Loucy (cell line): ENCODE data around the gene CREG2.

Source experiments
- H2AFZ ChIP-seq: fragments of 200-600 bp; sonication (generic); 2 replicates; pipeline ENCODE4 v1.6.0; 2016; ENCODE audit warnings: antibody characterized with exemption, mild to moderate bottlenecking, low read length, moderate library complexity
- H3F3A ChIP-seq: fragments of 200-600 bp; 2 replicates; pipeline ENCODE4 v1.6.0; 2016; ENCODE audit warnings: antibody characterized with exemption, low read depth, mild to moderate bottlenecking
- H3K27me3 ChIP-seq: fragments of 200-600 bp; sonication (generic); 2 replicates; pipeline ENCODE4 v1.6.1; 2014; ENCODE audit warnings: low read length, mild to moderate bottlenecking; ENCODE audit not compliant: insufficient read depth, poor library complexity, severe bottlenecking
- H3K36me3 ChIP-seq: fragments of 200-600 bp; sonication (generic); 2 replicates; pipeline ENCODE4 v1.6.1; 2016; ENCODE audit warnings: low read length; ENCODE audit not compliant: insufficient read depth
- H3K4me1 ChIP-seq: fragments of 200-600 bp; sonication (generic); 2 replicates; pipeline ENCODE4 v1.5.1; 2014; ENCODE audit warnings: low read length, mild to moderate bottlenecking; ENCODE audit not compliant: insufficient read depth, poor library complexity, severe bottlenecking
- H3K4me2 ChIP-seq: fragments of 200-600 bp; sonication (generic); 2 replicates; pipeline ENCODE4 v1.6.0; 2014; ENCODE audit warnings: antibody characterized with exemption, low read length, low read depth, mild to moderate bottlenecking; ENCODE audit not compliant: poor library complexity, severe bottlenecking
- H3K4me3 ChIP-seq: fragments of 200-600 bp; sonication (generic); 2 replicates; pipeline ENCODE4 v1.5.1; 2014; ENCODE audit warnings: low read length, mild to moderate bottlenecking, mixed read lengths; ENCODE audit not compliant: poor library complexity, severe bottlenecking
- H3K79me2 ChIP-seq: fragments of 200-600 bp; sonication (generic); 2 replicates; pipeline ENCODE4 v1.6.1; 2014; ENCODE audit warnings: low read length; ENCODE audit not compliant: insufficient read depth
- H3K9ac ChIP-seq: fragments of 200-600 bp; sonication (generic); 2 replicates; pipeline ENCODE4 v1.6.0; 2014; ENCODE audit warnings: mild to moderate bottlenecking, low read depth, low read length, moderate library complexity; ENCODE audit not compliant: poor library complexity, severe bottlenecking
- H3K9me2 ChIP-seq: fragments of 200-600 bp; sonication (generic); replicated peaks from 2 replicates; pipeline ENCODE4 v1.6.1; 2016; ENCODE audit warnings: low read depth, low read length, mixed read lengths
- H3K9me3 ChIP-seq: fragments of 200-600 bp; sonication (generic); 2 replicates; pipeline ENCODE4 v1.6.1; 2014; ENCODE audit warnings: mild to moderate bottlenecking, antibody characterized with exemption, low read length, low read depth; ENCODE audit not compliant: insufficient read depth
- H4K20me1 ChIP-seq: fragments of 200-600 bp; sonication (generic); 2 replicates; pipeline ENCODE4 v1.6.0; 2014; ENCODE audit warnings: antibody characterized with exemption, low read length, mild to moderate bottlenecking; ENCODE audit not compliant: insufficient read depth, poor library complexity, severe bottlenecking
- EZH2phosphoT487 ChIP-seq: fragments of 200-600 bp; IDR thresholded peaks from 2 replicates; pipeline ENCODE4 v1.6.1; 2018; ENCODE audit warnings: antibody characterized with exemption, mild to moderate bottlenecking, moderate library complexity, borderline replicate concordance
- TF ChIP-seq, protein P1 (sequence below): fragments of 200-600 bp; sonication (generic); conservative IDR thresholded peaks from 2 replicates; pipeline ENCODE4 v1.5.1; 2014; ENCODE audit warnings: mild to moderate bottlenecking, antibody characterized with exemption, low read length

The CREG2 gene

DNA sequence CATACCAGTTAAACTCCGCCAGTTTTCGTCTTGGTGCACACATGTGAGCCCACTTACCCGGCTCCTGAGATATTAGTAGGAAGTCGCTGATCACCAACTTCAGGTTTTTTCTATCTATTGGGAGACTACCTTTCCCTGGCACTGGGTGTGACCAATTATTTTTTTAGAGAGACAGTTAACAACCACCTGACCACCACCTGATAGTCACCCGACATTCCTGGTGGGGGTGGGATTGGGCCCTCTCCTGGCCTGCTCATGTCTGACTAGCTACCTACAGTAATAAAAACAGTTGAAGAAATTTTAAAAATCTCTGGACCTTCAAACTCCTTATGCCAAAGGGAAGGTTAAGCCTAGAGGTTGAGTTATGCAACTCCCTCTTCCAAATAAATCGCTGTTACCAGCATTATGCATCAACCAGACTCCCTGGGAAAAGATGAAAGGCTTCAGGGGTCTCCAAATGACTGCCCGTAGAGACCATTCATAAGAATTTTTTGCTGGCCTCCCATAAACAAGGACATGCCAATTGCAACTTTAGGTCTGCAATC is 27.8 kb downstream of the CREG2 start:
- Histone ChIP-seq H3K4me2 (no peak overlapping the region), H3K4me1 (no peaks in the 10 kb centered on the region), H3K79me2 (no peaks in the 10 kb centered on the region), H3F3A (no peaks in the 10 kb centered on the region), H3K36me3 (no peaks in the 10 kb centered on the region), H3K9me2 (no peaks in the 10 kb centered on the region), H3K4me3 (no peak overlapping the region), H4K20me1 (no peaks in the 10 kb centered on the region), H3K27me3 (no peaks in the 10 kb centered on the region), H3K9ac (no peak overlapping the region), H2AFZ (no peak overlapping the region), H3K9me3 (no peaks in the 10 kb centered on the region)
- TF ChIP-seq, protein P1, sequence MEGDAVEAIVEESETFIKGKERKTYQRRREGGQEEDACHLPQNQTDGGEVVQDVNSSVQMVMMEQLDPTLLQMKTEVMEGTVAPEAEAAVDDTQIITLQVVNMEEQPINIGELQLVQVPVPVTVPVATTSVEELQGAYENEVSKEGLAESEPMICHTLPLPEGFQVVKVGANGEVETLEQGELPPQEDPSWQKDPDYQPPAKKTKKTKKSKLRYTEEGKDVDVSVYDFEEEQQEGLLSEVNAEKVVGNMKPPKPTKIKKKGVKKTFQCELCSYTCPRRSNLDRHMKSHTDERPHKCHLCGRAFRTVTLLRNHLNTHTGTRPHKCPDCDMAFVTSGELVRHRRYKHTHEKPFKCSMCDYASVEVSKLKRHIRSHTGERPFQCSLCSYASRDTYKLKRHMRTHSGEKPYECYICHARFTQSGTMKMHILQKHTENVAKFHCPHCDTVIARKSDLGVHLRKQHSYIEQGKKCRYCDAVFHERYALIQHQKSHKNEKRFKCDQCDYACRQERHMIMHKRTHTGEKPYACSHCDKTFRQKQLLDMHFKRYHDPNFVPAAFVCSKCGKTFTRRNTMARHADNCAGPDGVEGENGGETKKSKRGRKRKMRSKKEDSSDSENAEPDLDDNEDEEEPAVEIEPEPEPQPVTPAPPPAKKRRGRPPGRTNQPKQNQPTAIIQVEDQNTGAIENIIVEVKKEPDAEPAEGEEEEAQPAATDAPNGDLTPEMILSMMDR = no peak
- TF ChIP-seq EZH2phosphoT487 = no peak

DNA sequence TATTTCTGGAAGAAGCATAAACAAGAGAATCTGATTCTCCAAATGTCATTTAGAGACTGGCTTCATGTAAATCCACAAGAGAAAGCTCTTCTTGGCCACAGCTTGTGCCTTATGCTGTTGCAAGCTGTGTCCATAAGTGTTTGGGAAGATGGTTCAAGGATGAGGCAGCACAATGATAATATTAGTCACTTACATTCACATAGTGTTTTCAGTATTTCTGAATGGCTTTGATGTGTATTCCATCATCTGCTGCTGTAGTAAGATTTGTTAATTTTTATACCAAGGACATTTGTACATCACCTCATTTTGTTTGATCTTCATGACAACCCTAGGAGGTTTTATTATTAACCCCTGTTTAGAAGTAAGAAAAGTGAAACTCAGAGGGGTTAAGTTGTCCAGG is 29.9 kb downstream of the CREG2 start:
- no peaks in the 10 kb centered on the region for H3K79me2 ChIP-seq
- TF ChIP-seq, protein P1 = no peak
- TF ChIP-seq EZH2phosphoT487 = no peak
- H3K4me3 ChIP-seq = no peak overlapping the region
- no peaks in the 10 kb centered on the region for H3K9me3 ChIP-seq
- H3K9me2 ChIP-seq = no peaks in the 10 kb centered on the region
- H3K9ac ChIP-seq = no peak overlapping the region
- no peak overlapping the region for H2AFZ ChIP-seq
- no peaks in the 10 kb centered on the region for H3K4me1 ChIP-seq
- no peaks in the 10 kb centered on the region for H4K20me1 ChIP-seq
- H3F3A ChIP-seq = no peaks in the 10 kb centered on the region
- no peak overlapping the region for H3K4me2 ChIP-seq
- no peaks in the 10 kb centered on the region for H3K36me3 ChIP-seq
- no peaks in the 10 kb centered on the region for H3K27me3 ChIP-seq

DNA sequence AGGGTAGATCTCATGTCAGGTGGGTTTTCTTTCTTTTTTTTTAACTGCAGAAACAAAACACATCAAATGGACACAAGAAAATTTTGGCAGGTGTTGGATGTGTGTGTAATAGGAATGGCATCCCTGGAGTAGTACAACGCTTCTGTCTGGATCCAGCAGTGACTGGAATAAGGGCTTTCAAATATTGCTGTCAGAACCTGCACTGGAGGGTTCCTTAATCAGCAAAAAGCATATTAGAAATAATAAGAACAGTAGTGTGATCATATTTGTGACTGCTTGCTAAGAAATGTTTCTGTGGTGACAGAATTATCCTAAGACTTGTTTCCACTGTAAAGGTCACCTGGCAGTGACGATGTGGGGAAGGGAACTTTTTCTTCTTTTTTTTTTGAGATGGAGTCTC is 30.8 kb downstream of the CREG2 start:
- no peaks in the 10 kb centered on the region for H3K79me2 ChIP-seq
- no peaks in the 10 kb centered on the region for H3K27me3 ChIP-seq
- H3K4me2 ChIP-seq = no peak overlapping the region
- H3F3A ChIP-seq = no peaks in the 10 kb centered on the region
- H4K20me1 ChIP-seq = no peaks in the 10 kb centered on the region
- H2AFZ ChIP-seq = no peak overlapping the region
- no peaks in the 10 kb centered on the region for H3K9me3 ChIP-seq
- H3K4me1 ChIP-seq = no peaks in the 10 kb centered on the region
- TF ChIP-seq, protein P1 = no peak
- no peak for TF ChIP-seq EZH2phosphoT487
- H3K9ac ChIP-seq = no peak overlapping the region
- no peaks in the 10 kb centered on the region for H3K36me3 ChIP-seq
- H3K9me2 ChIP-seq = no peaks in the 10 kb centered on the region
- H3K4me3 ChIP-seq = no peak overlapping the region
